ENCODE results near the gene GPC3. TPM values are rescaled to one million over a fixed set of nuclear protein-coding genes. Genes with fewer than 3 reads are reported as not detected.
"Not testable (repeated sequence)": the region's sequence is repeated elsewhere in the genome, so short reads cannot be mapped to it uniquely, and the experiment has no call there.

The GPC3 gene
- total RNA-seq, 2 experiments from 2014 or later, result 0.58 to 0.63 TPM

DNA sequence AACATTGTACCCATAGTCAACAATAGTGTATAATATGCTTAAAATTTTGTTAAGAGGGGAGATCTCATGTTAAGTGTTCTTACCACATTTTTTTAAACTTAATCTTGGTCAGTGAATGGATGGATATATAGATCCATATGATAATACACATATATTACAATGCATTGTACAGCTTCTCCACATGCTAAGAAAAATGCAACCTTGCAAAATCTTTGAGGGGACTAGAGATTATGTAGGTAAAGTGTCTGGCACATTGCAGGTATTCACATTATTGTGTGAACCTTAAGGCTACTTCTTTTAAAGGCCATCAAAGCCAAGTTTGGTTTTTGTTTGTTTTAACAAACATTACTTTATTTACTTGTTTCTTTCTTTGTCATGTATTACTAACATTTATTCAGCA, 10.4 kb upstream of the GPC3 start:
- no peaks in the 10 kb centered on the region for H3K36me3 Mint-ChIP-seq (ENCODE audit: low read depth)
- no peaks in the 10 kb centered on the region for H3K27me3 Mint-ChIP-seq
- intact Hi-C loops (cut with micrococcal nuclease), result no loop called here
- POLR2A ChIA-PET, result no interaction called here
- DNase-seq, result no peak
- H3K4me3 Mint-ChIP-seq, result no peak overlapping the region
- H3K27ac Mint-ChIP-seq, result no peak overlapping the region
- H3K4me1 Mint-ChIP-seq (ENCODE audit: low read depth), result no peaks in the 10 kb centered on the region
- CTCF ChIA-PET, result no interaction called here
- no peak for ATAC-seq
- no peak for TF ChIP-seq CTCF (IDR thresholded peaks at IDR 0.05)
- no peaks in the 10 kb centered on the region for H3K9me3 Mint-ChIP-seq

GRCh38 chrX:133994576-133994975, 9.2 kb upstream of the GPC3 start:
- no peak overlapping the region for H3K27ac Mint-ChIP-seq
- intact Hi-C loops (cut with micrococcal nuclease), result no loop called here
- H3K27me3 Mint-ChIP-seq, result no peaks in the 10 kb centered on the region
- H3K9me3 Mint-ChIP-seq, result no peaks in the 10 kb centered on the region
- ChIA-PET CTCF (no interaction called here), POLR2A (no interaction called here)
- ATAC-seq (no peak), DNase-seq (no peak)
- no peaks in the 10 kb centered on the region for H3K4me1 Mint-ChIP-seq (ENCODE audit: low read depth)
- TF ChIP-seq CTCF (IDR thresholded peaks at IDR 0.05), result no peak
- no peaks in the 10 kb centered on the region for H3K36me3 Mint-ChIP-seq (ENCODE audit: low read depth)
- no peak overlapping the region for H3K4me3 Mint-ChIP-seq

DNA sequence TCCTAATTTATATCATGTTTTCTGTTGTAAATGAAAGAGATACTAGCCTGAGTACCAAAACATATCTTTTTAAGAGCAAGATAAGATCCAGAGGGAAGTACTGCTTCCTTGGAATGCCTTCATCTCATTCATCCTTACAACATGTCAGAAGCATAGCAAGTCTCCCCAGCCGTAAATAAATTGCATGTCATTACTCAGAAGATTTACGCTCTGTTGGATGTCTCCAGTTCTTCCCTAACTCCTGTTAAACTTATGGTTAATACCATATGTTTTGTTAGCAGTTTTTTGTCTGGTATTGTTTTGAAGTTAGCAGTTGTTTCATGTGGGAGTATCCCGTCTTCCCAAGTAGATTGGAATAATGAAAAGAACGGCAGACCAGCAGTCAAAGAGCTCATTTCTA, 7.5 kb upstream of the GPC3 start:
- no peaks in the 10 kb centered on the region for H3K36me3 Mint-ChIP-seq (ENCODE audit: low read depth)
- no peaks in the 10 kb centered on the region for H3K4me1 Mint-ChIP-seq (ENCODE audit: low read depth)
- no peaks in the 10 kb centered on the region for H3K9me3 Mint-ChIP-seq
- DNase-seq, result no peak
- H3K27ac Mint-ChIP-seq, result no peak overlapping the region
- no peak for TF ChIP-seq CTCF (IDR thresholded peaks at IDR 0.05)
- ATAC-seq, result no peak
- intact Hi-C loops (cut with micrococcal nuclease), result no loop called here
- ChIA-PET CTCF (no interaction called here), POLR2A (no interaction called here)
- no peaks in the 10 kb centered on the region for H3K27me3 Mint-ChIP-seq
- no peak overlapping the region for H3K4me3 Mint-ChIP-seq

- DNase-seq, result no peak
- ChIA-PET CTCF (no interaction called here), POLR2A (no interaction called here)
- intact Hi-C loops (cut with micrococcal nuclease), result no loop called here
- peaks cover 4% of the 10 kb centered on the region for H3K27me3 Mint-ChIP-seq
- H3K27ac Mint-ChIP-seq, result no peak overlapping the region
- H3K9me3 Mint-ChIP-seq, result no peaks in the 10 kb centered on the region
- no peak overlapping the region for H3K4me3 Mint-ChIP-seq
- TF ChIP-seq CTCF (IDR thresholded peaks at IDR 0.05), result no peak
- H3K36me3 Mint-ChIP-seq (ENCODE audit: low read depth), result no peaks in the 10 kb centered on the region
- ATAC-seq, result no peak
- no peaks in the 10 kb centered on the region for H3K4me1 Mint-ChIP-seq (ENCODE audit: low read depth)
These were observed 6.4 kb upstream of the GPC3 start for GRCh38 chrX:133991814-133992213.

DNA sequence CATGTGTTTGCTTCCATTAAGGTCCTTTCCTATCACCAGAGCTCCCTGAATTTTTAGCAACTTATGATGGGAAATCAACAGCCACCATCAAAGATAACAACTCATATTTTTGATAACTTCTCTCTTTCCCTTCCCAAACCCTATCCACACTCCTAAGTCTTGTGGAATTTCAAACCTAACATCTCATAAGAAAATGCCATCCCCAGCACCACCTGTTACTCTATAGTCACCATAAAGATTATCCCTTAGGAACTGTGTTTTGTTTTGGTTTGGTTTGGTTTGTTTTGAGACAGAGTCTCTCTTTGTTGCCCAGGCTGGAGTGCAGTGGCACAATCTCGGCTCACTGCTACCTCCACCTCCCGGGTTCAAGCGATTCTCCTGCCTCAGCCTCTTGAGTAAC, 5.7 kb upstream of the GPC3 start:
- POLR2A ChIA-PET; intact Hi-C loops (cut with micrococcal nuclease); H3K4me3 Mint-ChIP-seq; H3K9me3 Mint-ChIP-seq; H3K36me3 Mint-ChIP-seq (ENCODE audit: low read depth); ATAC-seq; DNase-seq; H3K27ac Mint-ChIP-seq; CTCF ChIA-PET; H3K27me3 Mint-ChIP-seq; H3K4me1 Mint-ChIP-seq (ENCODE audit: low read depth): not testable (repeated sequence)

GRCh38 chrX:133989993-133990392, 4.6 kb upstream of the GPC3 start:
- H3K36me3 Mint-ChIP-seq (ENCODE audit: low read depth), result no peaks in the 10 kb centered on the region
- CTCF ChIA-PET, result interaction anchor here (1.4 kb wide), 1 partner anchor 27 kb away, joined by 4 read pairs; no protein-coding TSS in a partner anchor
- intact Hi-C loops (cut with micrococcal nuclease), result no loop called here

More at GRCh38 chrX:133989993-133990392, 4.6 kb upstream of the GPC3 start:
- POLR2A ChIA-PET, result no interaction called here
- no peak overlapping the region for H3K4me3 Mint-ChIP-seq
- no peaks in the 10 kb centered on the region for H3K4me1 Mint-ChIP-seq (ENCODE audit: low read depth)
- no peaks in the 10 kb centered on the region for H3K9me3 Mint-ChIP-seq
- peaks cover 4% of the 10 kb centered on the region for H3K27me3 Mint-ChIP-seq
- DNase-seq (no peak), ATAC-seq (no peak)
- H3K27ac Mint-ChIP-seq, result no peak overlapping the region
- no peak for TF ChIP-seq CTCF (IDR thresholded peaks at IDR 0.05)

Measured in activated CD8-positive, alpha-beta T cell treated with anti-CD3 and anti-CD28 coated beads for 36 hours (primary cell).